ENCODE measurements around the gene TMTC4.

DNA sequence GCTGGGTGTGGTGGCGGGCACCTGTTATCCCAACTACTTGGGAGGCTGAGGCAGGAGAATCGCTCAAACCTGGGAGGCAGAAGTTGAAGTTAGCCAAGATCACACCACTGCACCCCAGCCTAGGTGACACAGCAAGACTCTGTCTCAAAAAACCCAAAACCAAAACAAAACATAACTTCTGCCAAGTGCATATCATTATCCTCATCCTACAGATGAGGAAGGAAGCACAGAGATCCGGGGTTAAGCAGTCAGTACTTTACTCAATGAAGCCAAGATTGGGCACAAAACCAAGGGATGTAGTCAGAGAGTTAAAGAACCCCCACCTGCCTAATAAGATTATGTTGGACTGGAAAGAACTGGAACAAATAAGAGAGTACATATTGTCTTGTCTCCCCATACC lies 5.5 kb upstream of the TMTC4 start:
- TF ChIP-seq, protein P1, sequence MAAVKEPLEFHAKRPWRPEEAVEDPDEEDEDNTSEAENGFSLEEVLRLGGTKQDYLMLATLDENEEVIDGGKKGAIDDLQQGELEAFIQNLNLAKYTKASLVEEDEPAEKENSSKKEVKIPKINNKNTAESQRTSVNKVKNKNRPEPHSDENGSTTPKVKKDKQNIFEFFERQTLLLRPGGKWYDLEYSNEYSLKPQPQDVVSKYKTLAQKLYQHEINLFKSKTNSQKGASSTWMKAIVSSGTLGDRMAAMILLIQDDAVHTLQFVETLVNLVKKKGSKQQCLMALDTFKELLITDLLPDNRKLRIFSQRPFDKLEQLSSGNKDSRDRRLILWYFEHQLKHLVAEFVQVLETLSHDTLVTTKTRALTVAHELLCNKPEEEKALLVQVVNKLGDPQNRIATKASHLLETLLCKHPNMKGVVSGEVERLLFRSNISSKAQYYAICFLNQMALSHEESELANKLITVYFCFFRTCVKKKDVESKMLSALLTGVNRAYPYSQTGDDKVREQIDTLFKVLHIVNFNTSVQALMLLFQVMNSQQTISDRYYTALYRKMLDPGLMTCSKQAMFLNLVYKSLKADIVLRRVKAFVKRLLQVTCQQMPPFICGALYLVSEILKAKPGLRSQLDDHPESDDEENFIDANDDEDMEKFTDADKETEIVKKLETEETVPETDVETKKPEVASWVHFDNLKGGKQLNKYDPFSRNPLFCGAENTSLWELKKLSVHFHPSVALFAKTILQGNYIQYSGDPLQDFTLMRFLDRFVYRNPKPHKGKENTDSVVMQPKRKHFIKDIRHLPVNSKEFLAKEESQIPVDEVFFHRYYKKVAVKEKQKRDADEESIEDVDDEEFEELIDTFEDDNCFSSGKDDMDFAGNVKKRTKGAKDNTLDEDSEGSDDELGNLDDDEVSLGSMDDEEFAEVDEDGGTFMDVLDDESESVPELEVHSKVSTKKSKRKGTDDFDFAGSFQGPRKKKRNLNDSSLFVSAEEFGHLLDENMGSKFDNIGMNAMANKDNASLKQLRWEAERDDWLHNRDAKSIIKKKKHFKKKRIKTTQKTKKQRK (IDR thresholded peaks at IDR 0.05; ENCODE audit: low read depth, low read length): no peak
- TF ChIP-seq MXI1 (IDR thresholded peaks at IDR 0.05; ENCODE audit: low read depth, low read length) (no peak), POU2F2 (IDR thresholded peaks at IDR 0.05; ENCODE audit: borderline replicate concordance, low read depth, low read length) (no peak), EZH2 (IDR thresholded peaks at IDR 0.05; ENCODE audit: borderline replicate concordance, control insufficient read depth, low read depth, low read length) (no peak)
